Kidney glomerular epithelial cell (primary cell): ENCODE measurements around the gene AGAP2.

ENCODE experiments used
- DNase-seq: peaks from one replicate; lab custom pipeline; 2025; lab: John Stamatoyannopoulos, UW

AGAP2 gene

GRCh38 chr12:57767305-57767698 lies 28.8 kb upstream of the AGAP2 start:
- DNase-seq: no peak

- no peak for DNase-seq
Measured at GRCh38 chr12:57766464-57767304, 28.1 kb upstream of the AGAP2 start, which contains the start of gene CYP27B1. Gene CYP27B1 (minus strand): TSS chr12:57767078. CDS start chr12:57767041, 37 bp downstream.

- no peak for DNase-seq
Measured at GRCh38 chr12:57765698-57766463, 27.3 kb upstream of the AGAP2 start.

- no peak for DNase-seq
Measured at GRCh38 chr12:57765003-57765697, 26.6 kb upstream of the AGAP2 start.

- DNase-seq: no peak
Measured at GRCh38 chr12:57764662-57765002, 26.1 kb upstream of the AGAP2 start.

- no peak for DNase-seq
Measured at GRCh38 chr12:57763881-57764661, 25.5 kb upstream of the AGAP2 start.

GRCh38 chr12:57762463-57762862 lies 23.9 kb upstream of the AGAP2 start:
- DNase-seq: no peak

GRCh38 chr12:57761391-57761998 lies 23.0 kb upstream of the AGAP2 start:
- no peak for DNase-seq

- DNase-seq: no peak
Measured at GRCh38 chr12:57760347-57760982, 21.9 kb upstream of the AGAP2 start.

- no peak for DNase-seq
Measured at GRCh38 chr12:57759360-57759980, 20.9 kb upstream of the AGAP2 start.

- no peak for DNase-seq
Measured at GRCh38 chr12:57758552-57759359, 20.2 kb upstream of the AGAP2 start.

- DNase-seq: no peak
Measured at GRCh38 chr12:57757771-57758170, 19.2 kb upstream of the AGAP2 start.

- no peak for DNase-seq
Measured at GRCh38 chr12:57756406-57757341, 18.1 kb upstream of the AGAP2 start.

- no peak for DNase-seq
Measured at GRCh38 chr12:57755454-57756372, 17.2 kb upstream of the AGAP2 start.

- DNase-seq: no peak
Measured at GRCh38 chr12:57755194-57755453, 16.6 kb upstream of the AGAP2 start.

- DNase-seq: peak; percentile 54
Measured at GRCh38 chr12:57754411-57755193, 16.1 kb upstream of the AGAP2 start, which contains the start of gene MARCHF9. Gene MARCHF9 (plus strand): TSS chr12:57755103. CDS start chr12:57755529, 426 bp downstream.
